Caco-2 (cell line): ENCODE measurements around the gene HSDL1. TPM values are rescaled to one million over a fixed set of nuclear protein-coding genes. Genes with fewer than 3 reads are reported as not detected.
A peak's percentile ranks its signal among the peaks of the same experiment; 100 is the strongest.

ENCODE experiments used
- BruUV-seq: library from RNA; stranded (reverse); fragments of 400-500 nt; replicated peaks from 2 replicates; lab custom pipeline; 2021; lab: Mats Ljungman, UMichigan
- CTCF ChIA-PET: fragments of 300-600 bp; sonication (Branson Sonifier 250); formaldehyde crosslinking; loops from one replicate; lab custom pipeline; 2022; ENCODE audit warnings: antibody characterized with exemption; lab: Charles Lee
- POLR2A ChIA-PET: fragments of 300-600 bp; sonication (Branson Sonifier 250); formaldehyde crosslinking; loops from one replicate; lab custom pipeline; 2022; ENCODE audit warnings: antibody characterized with exemption; lab: Charles Lee
- DNase-seq, 2 experiments: peaks; one replicate each; pipeline versions ENCODE4 v3.0.0 to v3.0.0-alpha.2; 2020 to 2022
- H3K27me3 ChIP-seq: replicated peaks from 2 replicates; pipeline ENCODE4 v1.6.0; 2011; ENCODE audit warnings: low read length; ENCODE audit not compliant: control insufficient read depth, insufficient read depth
- H3K36me3 ChIP-seq: 2 replicates; pipeline ENCODE4 v1.5.1; 2011; ENCODE audit warnings: low read length; ENCODE audit not compliant: control insufficient read depth, insufficient read depth
- H3K4me1 ChIP-seq: fragments of 250-450 bp; sonication (Bioruptor Pico); 2 replicates; pipeline ENCODE4 v1.5.1; 2020; ENCODE audit warnings: mild to moderate bottlenecking
- H3K4me3 ChIP-seq: 2 replicates; pipeline ENCODE4 v1.5.1; 2011; ENCODE audit warnings: low read depth, mild to moderate bottlenecking, control low read depth, low read length
- H3K9me3 ChIP-seq: fragments of 250-450 bp; sonication (Bioruptor Pico); 2 replicates; pipeline ENCODE4 v1.5.1; 2020; ENCODE audit warnings: mild to moderate bottlenecking, moderate library complexity
- H3K27ac Mint-ChIP-seq: one replicate; pipeline ENCODE4 v1.8.0; 2022; ENCODE audit warnings: mixed read lengths; ENCODE audit not compliant: unreplicated experiment
- H3K27me3 Mint-ChIP-seq: one replicate; pipeline ENCODE4 v1.8.0; 2022; ENCODE audit warnings: mixed read lengths; ENCODE audit not compliant: insufficient read depth, unreplicated experiment
- H3K36me3 Mint-ChIP-seq: one replicate; pipeline ENCODE4 v1.8.0; 2022; ENCODE audit warnings: mild to moderate bottlenecking, mixed read lengths; ENCODE audit not compliant: insufficient read depth, unreplicated experiment
- H3K4me1 Mint-ChIP-seq: one replicate; pipeline ENCODE4 v1.8.0; 2022; ENCODE audit warnings: low read depth, mixed read lengths; ENCODE audit not compliant: unreplicated experiment
- H3K4me3 Mint-ChIP-seq: one replicate; pipeline ENCODE4 v1.8.0; 2022; ENCODE audit warnings: mild to moderate bottlenecking, moderate library complexity, mixed read lengths; ENCODE audit not compliant: unreplicated experiment
- H3K9me3 Mint-ChIP-seq: one replicate; pipeline ENCODE4 v1.8.0; 2022; ENCODE audit warnings: mixed read lengths; ENCODE audit not compliant: unreplicated experiment
- CTCF ChIP-seq, 2 experiments: fragments of 200-600 bp in 1 of 2; IDR thresholded peaks; 1 replicate in 1 of 2; 2 replicates in 1 of 2; pipeline versions ENCODE4 v1.5.1 to v1.8.0; 2011 to 2022; ENCODE audit warnings: antibody characterized with exemption in 1 of 2, control low read depth in 1 of 2, inconsistent platforms in 1 of 2, low read depth in 1 of 2, low read length in 1 of 2, mild to moderate bottlenecking in 1 of 2, moderate library complexity in 1 of 2; ENCODE audit not compliant: insufficient read depth in 1 of 2, severe bottlenecking in 1 of 2, unreplicated experiment in 1 of 2
- intact Hi-C: fragments of 100-400 bp; cut with micrococcal nuclease; formaldehyde crosslinking; loops from one replicate; pipeline ENCODE4 v1.10.0; 2022; ENCODE audit not compliant: unreplicated experiment
- total RNA-seq: library from RNA; stranded (reverse); gene quantifications from 2 replicates; pipeline ENCODE4 v1.2.3, GENCODE V29; 2022

The HSDL1 gene
- total RNA-seq, 1 experiment from 2014 or later: 23.7 TPM

GRCh38 chr16:84117494-84117843, 27.5 kb downstream of the HSDL1 start:
- ChIA-PET CTCF (interaction anchor here (1.2 to 1.3 kb wide), 2 partner anchors 58 to 69 kb away, joined by 4 to 11 read pairs; partner anchors contain the start of gene TAF1C), POLR2A (interaction anchor here (0.5 to 1.3 kb wide), 2 partner anchors 27 to 70 kb away, joined by 3 to 10 read pairs; partner anchors contain the start of gene TAF1C)
- Mint-ChIP-seq H3K9me3 (no peaks in the 10 kb centered on the region), H3K4me1 (no peaks in the 10 kb centered on the region), H3K27ac (peak overlapping the region; percentile 96), H3K36me3 (peaks cover 23% of the 10 kb centered on the region), H3K4me3 (peak overlapping the region; percentile 92), H3K27me3 (no peaks in the 10 kb centered on the region)
- no TSS peak for BruUV-seq
- no peak for TF ChIP-seq CTCF (IDR thresholded peaks at IDR 0.05; ENCODE audit: insufficient read depth in 1 of 2, low read depth in 1 of 2, low read length in 1 of 2, severe bottlenecking in 1 of 2, unreplicated experiment in 1 of 2)
- Histone ChIP-seq H3K27me3 (no peaks in the 10 kb centered on the region), H3K4me3 (peak overlapping the region; percentile 62), H3K36me3 (no peaks in the 10 kb centered on the region; the same call in 1 of the 2 replicates), H3K9me3 (no peaks in the 10 kb centered on the region), H3K4me1 (no peaks in the 10 kb centered on the region)
- intact Hi-C loops: loop anchor here (2.0 kb wide), 1 partner anchor 57 kb away; no protein-coding TSS in a partner anchor
- DNase-seq: no peak

GRCh38 chr16:84116720-84117493, 28.1 kb downstream of the HSDL1 start, which contains the start of gene MBTPS1:
Gene MBTPS1, minus strand, starts transcription at chr16:84116942. Its CDS starts 15,159 bp downstream, at chr16:84101783.
- no peaks in the 10 kb centered on the region for H3K9me3 ChIP-seq
- intact Hi-C loops: loop anchor here (1.0 to 2.0 kb wide), 3 partner anchors 21 to 58 kb away; partner anchors contain the start of genes DNAAF1 and HSDL1
- Mint-ChIP-seq H3K27me3 (no peaks in the 10 kb centered on the region), H3K9me3 (no peaks in the 10 kb centered on the region), H3K36me3 (peaks cover 23% of the 10 kb centered on the region), H3K4me3 (peak within 1 kb of the TSS; percentile 92), H3K27ac (peak within 1 kb of the TSS; percentile 96), H3K4me1 (no peaks in the 10 kb centered on the region)
- no peaks in the 10 kb centered on the region for H3K27me3 ChIP-seq
- no peaks in the 10 kb centered on the region; the same call in 1 of the 2 replicates for H3K36me3 ChIP-seq
- peak; percentile 99 to 100 for DNase-seq
- POLR2A ChIA-PET: interaction anchor here (0.5 to 1.4 kb wide), 6 partner anchors 19 to 970 kb away, joined by 3 to 10 read pairs (median 4); partner anchors contain the start of genes DNAAF1, HSDL1 and TAF1C
- H3K4me1 ChIP-seq: no peaks in the 10 kb centered on the region
- peak within 1 kb of the TSS; percentile 62 for H3K4me3 ChIP-seq
- TF ChIP-seq CTCF (IDR thresholded peaks at IDR 0.05; ENCODE audit: insufficient read depth in 1 of 2, low read depth in 1 of 2, low read length in 1 of 2, severe bottlenecking in 1 of 2, unreplicated experiment in 1 of 2): no peak
- TSS peak; percentile 86 for BruUV-seq
- CTCF ChIA-PET: interaction anchor here (0.5 to 1.5 kb wide), 7 partner anchors 10 to 327 kb away, joined by 3 to 11 read pairs (median 4); partner anchors contain the start of gene TAF1C
